ENCODE measurements around the gene SYNE1. TPM values are rescaled to one million over a fixed set of nuclear protein-coding genes. Genes with fewer than 3 reads are reported as not detected.

Gene SYNE1
- total RNA-seq, 1 donor from 2014 or later: 166 TPM

DNA sequence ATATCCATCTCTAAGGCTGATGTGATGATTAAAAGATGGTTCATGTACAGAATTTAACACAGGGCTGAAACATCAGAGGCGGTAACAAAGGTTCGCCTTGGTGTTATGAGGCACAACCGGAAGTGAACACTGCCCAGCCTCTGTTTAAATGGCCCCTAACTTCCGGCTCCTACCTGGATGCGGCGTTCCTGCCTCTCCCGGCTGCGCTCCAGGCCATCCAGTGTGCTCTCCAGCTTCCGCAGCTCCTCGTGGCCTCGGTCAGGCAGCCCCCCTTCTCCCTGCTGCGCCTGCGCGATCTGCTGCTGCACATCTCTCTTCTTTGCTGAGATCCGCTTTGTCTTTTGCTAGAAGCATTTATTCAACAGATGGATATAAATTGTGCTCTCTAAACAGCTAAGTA, 195.3 kb downstream of the SYNE1 start:
- no peak overlapping the region for H3K4me3 ChIP-seq
- H3K9me3 ChIP-seq: no peaks in the 10 kb centered on the region
- intact Hi-C loops (cut with DNase I): no loop called here
- peaks cover 13% of the 10 kb centered on the region for H3K36me3 ChIP-seq
- DNase-seq: no peak
- no peak for ATAC-seq
- no peaks in the 10 kb centered on the region for H3K4me1 ChIP-seq
- TF ChIP-seq, protein P1, sequence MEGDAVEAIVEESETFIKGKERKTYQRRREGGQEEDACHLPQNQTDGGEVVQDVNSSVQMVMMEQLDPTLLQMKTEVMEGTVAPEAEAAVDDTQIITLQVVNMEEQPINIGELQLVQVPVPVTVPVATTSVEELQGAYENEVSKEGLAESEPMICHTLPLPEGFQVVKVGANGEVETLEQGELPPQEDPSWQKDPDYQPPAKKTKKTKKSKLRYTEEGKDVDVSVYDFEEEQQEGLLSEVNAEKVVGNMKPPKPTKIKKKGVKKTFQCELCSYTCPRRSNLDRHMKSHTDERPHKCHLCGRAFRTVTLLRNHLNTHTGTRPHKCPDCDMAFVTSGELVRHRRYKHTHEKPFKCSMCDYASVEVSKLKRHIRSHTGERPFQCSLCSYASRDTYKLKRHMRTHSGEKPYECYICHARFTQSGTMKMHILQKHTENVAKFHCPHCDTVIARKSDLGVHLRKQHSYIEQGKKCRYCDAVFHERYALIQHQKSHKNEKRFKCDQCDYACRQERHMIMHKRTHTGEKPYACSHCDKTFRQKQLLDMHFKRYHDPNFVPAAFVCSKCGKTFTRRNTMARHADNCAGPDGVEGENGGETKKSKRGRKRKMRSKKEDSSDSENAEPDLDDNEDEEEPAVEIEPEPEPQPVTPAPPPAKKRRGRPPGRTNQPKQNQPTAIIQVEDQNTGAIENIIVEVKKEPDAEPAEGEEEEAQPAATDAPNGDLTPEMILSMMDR (IDR thresholded peaks at IDR 0.05): no peak
- no peak overlapping the region for H3K27ac ChIP-seq
- no peaks in the 10 kb centered on the region for H3K27me3 ChIP-seq (ENCODE audit: low read depth)

DNA sequence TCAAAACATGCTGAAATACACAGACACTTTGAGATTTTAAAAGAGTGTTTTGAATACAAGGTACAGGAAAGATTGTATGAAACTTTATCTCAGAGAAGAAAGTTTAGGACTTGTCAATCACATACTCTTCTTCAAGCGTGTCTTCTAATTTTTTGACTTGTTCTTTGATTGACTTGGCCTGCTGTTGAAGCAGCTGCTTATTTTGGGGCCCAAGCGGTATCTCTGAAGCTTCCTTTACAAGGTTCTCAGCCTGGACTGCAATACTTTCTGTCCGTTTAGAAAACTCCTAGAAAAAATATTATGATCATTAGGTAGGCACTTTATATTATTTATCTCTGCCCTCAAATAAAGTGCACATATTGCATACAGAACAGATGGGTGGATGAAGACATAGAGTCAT, 201.3 kb downstream of the SYNE1 start:
- H3K9me3 ChIP-seq: no peaks in the 10 kb centered on the region
- H3K4me3 ChIP-seq: no peak overlapping the region
- H3K27ac ChIP-seq: no peak overlapping the region
- no peaks in the 10 kb centered on the region for H3K27me3 ChIP-seq (ENCODE audit: low read depth)
- no peaks in the 10 kb centered on the region for H3K36me3 ChIP-seq
- intact Hi-C loops (cut with DNase I): no loop called here
- DNase-seq (no peak), ATAC-seq (no peak)
- TF ChIP-seq, protein P1 (IDR thresholded peaks at IDR 0.05): no peak
- H3K4me1 ChIP-seq: no peaks in the 10 kb centered on the region

DNA sequence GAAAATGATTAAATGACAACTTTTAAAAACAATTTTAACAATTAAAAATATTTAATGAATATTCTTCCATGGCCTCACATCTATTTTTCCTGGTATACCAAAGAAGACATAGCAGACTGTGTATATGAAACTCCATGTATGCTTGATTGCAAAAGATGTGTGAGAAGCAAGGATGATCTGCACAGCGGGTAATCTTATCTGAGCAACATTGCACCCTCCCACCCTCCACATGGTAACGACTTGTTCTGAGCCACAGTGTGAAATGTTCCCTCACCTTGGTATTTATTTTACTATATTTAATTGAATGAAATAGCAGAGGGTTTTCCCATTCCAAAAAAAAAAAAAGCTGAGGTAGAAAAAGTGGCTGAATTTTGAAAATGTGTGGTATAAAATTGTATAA, 204.4 kb downstream of the SYNE1 start:
- ATAC-seq: no peak
- Histone ChIP-seq H3K27me3 (ENCODE audit: low read depth) (no peaks in the 10 kb centered on the region), H3K9me3 (no peaks in the 10 kb centered on the region), H3K27ac (no peak overlapping the region), H3K4me1 (no peaks in the 10 kb centered on the region), H3K4me3 (no peak overlapping the region), H3K36me3 (no peaks in the 10 kb centered on the region)
- TF ChIP-seq, protein P1 (IDR thresholded peaks at IDR 0.05): no peak
- no peak for DNase-seq
- intact Hi-C loops (cut with DNase I): no loop called here

DNA sequence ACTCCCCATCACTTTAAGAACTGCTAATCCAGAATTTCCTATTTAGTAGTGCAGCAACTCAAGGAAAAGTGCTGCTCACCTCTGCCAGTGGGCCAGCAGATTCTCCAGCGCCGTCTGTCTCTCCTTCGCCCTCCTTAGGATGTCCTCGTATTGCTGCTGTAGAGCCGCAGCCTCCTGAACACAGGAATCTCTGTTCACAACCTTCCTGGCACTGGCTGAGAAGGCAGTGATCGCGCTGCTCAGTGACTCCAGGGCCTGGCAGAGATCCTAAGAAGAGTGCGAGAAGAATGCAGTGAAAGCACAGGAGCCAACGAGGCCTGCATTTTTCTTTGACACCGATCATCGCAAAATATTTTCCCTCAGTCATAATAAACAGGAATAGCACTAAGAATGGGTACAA, 209.0 kb downstream of the SYNE1 start:
- DNase-seq: no peak
- H3K9me3 ChIP-seq: no peaks in the 10 kb centered on the region

DNA sequence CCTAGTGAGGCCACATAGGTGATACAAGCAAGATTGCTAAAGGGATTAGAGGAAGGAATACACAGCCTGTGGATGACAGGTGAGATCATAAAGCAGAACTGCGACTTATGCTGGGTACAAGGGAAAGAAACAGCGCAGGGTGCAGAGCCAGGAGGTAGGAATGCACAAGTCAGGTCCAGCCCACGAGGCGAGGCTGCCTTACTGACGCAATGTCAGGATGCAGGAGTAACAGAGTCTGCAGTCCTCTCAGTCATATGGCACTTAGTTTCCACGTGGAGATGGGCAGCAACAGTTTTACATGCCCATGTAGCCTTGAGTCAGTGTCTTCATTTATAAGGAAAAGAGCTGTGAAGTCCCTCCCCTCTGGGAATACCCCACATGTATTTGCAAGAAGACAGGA, 210.9 kb downstream of the SYNE1 start:
- peaks cover 7% of the 10 kb centered on the region for H3K36me3 ChIP-seq
- DNase-seq (no peak), ATAC-seq (peak; percentile 62 to 70)
- H3K27ac ChIP-seq: no peak overlapping the region
- no peak overlapping the region for H3K4me3 ChIP-seq
- no peaks in the 10 kb centered on the region for H3K4me1 ChIP-seq
- H3K9me3 ChIP-seq: no peaks in the 10 kb centered on the region
- H3K27me3 ChIP-seq (ENCODE audit: low read depth): no peaks in the 10 kb centered on the region
- TF ChIP-seq, protein P1 (IDR thresholded peaks at IDR 0.05): no peak
- intact Hi-C loops (cut with DNase I): no loop called here

More for the DNA sequence above, 209.0 kb downstream of the SYNE1 start:
- Histone ChIP-seq H3K4me1 (no peaks in the 10 kb centered on the region), H3K27ac (no peak overlapping the region), H3K4me3 (no peak overlapping the region), H3K27me3 (ENCODE audit: low read depth) (no peaks in the 10 kb centered on the region), H3K36me3 (peaks cover 7% of the 10 kb centered on the region)
- ATAC-seq: no peak
- TF ChIP-seq, protein P1 (IDR thresholded peaks at IDR 0.05): no peak
- intact Hi-C loops (cut with DNase I): no loop called here

All from lower lobe of right lung (tissue), 2 donors.